IMR-90 (cell line): ENCODE results near the gene SIRT7. TPM values are rescaled to one million over a fixed set of nuclear protein-coding genes. Genes with fewer than 3 reads are reported as not detected.

ENCODE experiments used
- ATAC-seq: fragments of 200-7000 bp; cut with Tn5 transposase; 2 replicates; pipeline ENCODE4 v1.9.1; 2020; ENCODE audit warnings: low read depth, mild to moderate bottlenecking, moderate library complexity
- BruUV-seq: library from RNA; stranded (reverse); fragments of 400-500 nt; replicated peaks from 2 replicates; lab custom pipeline; 2021; lab: Mats Ljungman, UMichigan
- CTCF ChIA-PET: fragments of 300-600 bp; formaldehyde crosslinking; extraction: SDS; loops from one replicate; lab custom pipeline; 2021; ENCODE audit warnings: antibody characterized with exemption; lab: Yijun Ruan, JAX
- POLR2A ChIA-PET: fragments of 300-600 bp; sonication (Branson Sonifier 250); formaldehyde crosslinking; loops from one replicate; lab custom pipeline; 2022; ENCODE audit warnings: antibody characterized with exemption; ENCODE audit not compliant: unreplicated experiment; lab: Charles Lee
- DNase-seq: peaks from one replicate; pipeline ENCODE4 v3.0.0; 2013
- H2AFZ ChIP-seq: replicated peaks from 2 replicates; pipeline ENCODE3; 2013; ENCODE audit warnings: low read length, mild to moderate bottlenecking; ENCODE audit not compliant: poor library complexity
- H2AK5ac ChIP-seq: 2 replicates; pipeline ENCODE4 v1.6.1; 2013; ENCODE audit warnings: low read depth, low read length, inconsistent platforms
- H2AK9ac ChIP-seq: replicated peaks from 2 replicates; pipeline ENCODE3; 2013; ENCODE audit warnings: mild to moderate bottlenecking, low read depth, low read length, moderate library complexity; ENCODE audit not compliant: poor library complexity
- H2BK120ac ChIP-seq: 2 replicates; pipeline ENCODE4 v1.6.1; 2013; ENCODE audit warnings: low read depth, low read length, inconsistent platforms
- H2BK15ac ChIP-seq: 3 replicates; pipeline ENCODE4 v1.6.1; 2013; ENCODE audit warnings: low read depth, low read length, inconsistent platforms
- H2BK20ac ChIP-seq: 2 replicates; pipeline ENCODE4 v1.6.1; 2013; ENCODE audit warnings: low read depth, mild to moderate bottlenecking, inconsistent platforms, low read length, moderate library complexity
- H2BK5ac ChIP-seq: 2 replicates; pipeline ENCODE4 v1.6.1; 2013; ENCODE audit warnings: mild to moderate bottlenecking, low read depth, low read length, inconsistent platforms; ENCODE audit not compliant: poor library complexity, severe bottlenecking
- H3K14ac ChIP-seq: replicated peaks from 2 replicates; pipeline ENCODE4 v1.6.1; 2013; ENCODE audit warnings: low read depth, low read length, inconsistent platforms
- H3K18ac ChIP-seq: 2 replicates; pipeline ENCODE4 v1.6.1; 2013; ENCODE audit warnings: low read depth, low read length, control low read depth
- H3K23ac ChIP-seq: 2 replicates; pipeline ENCODE4 v1.6.1; 2013; ENCODE audit warnings: low read depth, low read length, inconsistent platforms
- H3K27ac ChIP-seq: 2 replicates; pipeline ENCODE4 v1.5.1; 2013; ENCODE audit warnings: mild to moderate bottlenecking, control low read depth, low read length; ENCODE audit not compliant: insufficient read depth
- H3K27me3 ChIP-seq: 2 replicates; pipeline ENCODE4 v1.6.1; 2013; ENCODE audit warnings: low read length; ENCODE audit not compliant: control insufficient read depth, insufficient read depth
- H3K36me3 ChIP-seq: 2 replicates; pipeline ENCODE4 v1.6.1; 2013; ENCODE audit warnings: low read length, mixed read lengths; ENCODE audit not compliant: control insufficient read depth, insufficient read depth
- H3K4ac ChIP-seq: 2 replicates; pipeline ENCODE4 v1.6.1; 2013; ENCODE audit warnings: low read depth, low read length, inconsistent platforms
- H3K4me1 ChIP-seq: 2 replicates; pipeline ENCODE4 v1.6.1; 2013; ENCODE audit warnings: low read length, mixed read lengths; ENCODE audit not compliant: control insufficient read depth, insufficient read depth
- H3K4me2 ChIP-seq: 2 replicates; pipeline ENCODE4 v1.6.1; 2013; ENCODE audit warnings: low read depth, mild to moderate bottlenecking, control low read depth, low read length, moderate library complexity
- H3K4me3 ChIP-seq: 2 replicates; pipeline ENCODE4 v1.5.1; 2013; ENCODE audit warnings: low read depth, mild to moderate bottlenecking, control low read depth, low read length, moderate library complexity; ENCODE audit not compliant: insufficient read depth
- H3K56ac ChIP-seq: 2 replicates; pipeline ENCODE4 v1.6.1; 2013; ENCODE audit warnings: low read length, inconsistent platforms; ENCODE audit not compliant: insufficient read depth; ENCODE audit errors: extremely low read depth
- H3K79me1 ChIP-seq, 2 experiments: 2 replicates each; pipeline ENCODE4 v1.6.1; 2013; ENCODE audit warnings: low read length in 2 of 2, inconsistent platforms in 1 of 2, low read depth in 1 of 2
- H3K9ac ChIP-seq: 2 replicates; pipeline ENCODE4 v1.6.1; 2013; ENCODE audit warnings: low read depth, low read length, control low read depth
- H3K9me1 ChIP-seq: 2 replicates; pipeline ENCODE4 v1.6.1; 2013; ENCODE audit warnings: low read length, inconsistent platforms; ENCODE audit not compliant: insufficient read depth
- H3K9me3 ChIP-seq: 2 replicates; pipeline ENCODE4 v1.6.1; 2013; ENCODE audit warnings: low read length; ENCODE audit not compliant: control insufficient read depth, insufficient read depth
- H4K20me1 ChIP-seq: 2 replicates; pipeline ENCODE4 v1.6.1; 2013; ENCODE audit warnings: low read length, inconsistent platforms; ENCODE audit not compliant: insufficient read depth
- H4K5ac ChIP-seq: 2 replicates; pipeline ENCODE4 v1.6.1; 2013; ENCODE audit warnings: mild to moderate bottlenecking, low read depth, low read length, control low read depth
- H4K8ac ChIP-seq, 2 experiments: 2 replicates each; pipeline ENCODE4 v1.6.1; 2013; ENCODE audit warnings: low read depth in 2 of 2, low read length in 2 of 2, control low read depth in 1 of 2, inconsistent platforms in 1 of 2
- H4K91ac ChIP-seq: 2 replicates; pipeline ENCODE4 v1.6.1; 2013; ENCODE audit warnings: low read depth, low read length, inconsistent platforms; ENCODE audit not compliant: insufficient read depth
- CTCF ChIP-seq: conservative IDR thresholded peaks from 2 replicates; pipeline ENCODE4 v1.5.1; 2012; ENCODE audit warnings: mild to moderate bottlenecking, low read depth, low read length, improper control_type of control experiment
- ELK1 ChIP-seq: fragments of 150-350 bp; IDR thresholded peaks from 2 replicates; pipeline ENCODE4 v1.6.1; 2016; ENCODE audit warnings: low read depth, mild to moderate bottlenecking, low read length, moderate library complexity, borderline replicate concordance
- FOS ChIP-seq: fragments of 150-350 bp; IDR thresholded peaks from 2 replicates; pipeline ENCODE4 v1.6.1; 2016; ENCODE audit warnings: low read depth, low read length
- MAFK ChIP-seq: IDR thresholded peaks from 2 replicates; pipeline ENCODE4 v1.6.1; 2012; ENCODE audit warnings: low read depth, low read length, improper control_type of control experiment
- MXI1 ChIP-seq: IDR thresholded peaks from 2 replicates; pipeline ENCODE4 v1.6.1; 2012; ENCODE audit warnings: low read depth, mild to moderate bottlenecking, low read length, moderate library complexity, borderline replicate concordance
- NFE2L2 ChIP-seq: fragments of 150-350 bp; IDR thresholded peaks from 2 replicates; pipeline ENCODE4 v1.6.1; 2016; ENCODE audit warnings: low read depth, mild to moderate bottlenecking, low read length
- POLR2A ChIP-seq: IDR thresholded peaks from 2 replicates; pipeline ENCODE4 v1.6.1; 2012; ENCODE audit warnings: mild to moderate bottlenecking, low read depth, low read length
- RCOR1 ChIP-seq: IDR thresholded peaks from 2 replicates; pipeline ENCODE4 v1.6.1; 2012; ENCODE audit warnings: mild to moderate bottlenecking, low read length, improper control_type of control experiment; ENCODE audit not compliant: insufficient replicate concordance
- RFX5 ChIP-seq: IDR thresholded peaks from 2 replicates; pipeline ENCODE4 v1.8.0; 2012; ENCODE audit warnings: low read depth, mild to moderate bottlenecking, low read length, moderate library complexity
- SMC3 ChIP-seq: fragments of 150-350 bp; IDR thresholded peaks from 2 replicates; pipeline ENCODE4 v1.6.1; 2016; ENCODE audit warnings: low read depth, mild to moderate bottlenecking, antibody characterized with exemption, low read length, moderate library complexity
- USF2 ChIP-seq: fragments of 150-350 bp; IDR thresholded peaks from 2 replicates; pipeline ENCODE4 v1.6.1; 2017; ENCODE audit warnings: mild to moderate bottlenecking, antibody characterized with exemption, low read length, low read depth
- WGBS, 2 experiments: methylation state at CpG; one replicate each; pipeline versions ENCODE4 v1.1.5 to v1.1.7; 2013; ENCODE audit warnings: missing lambda C conversion rate in 2 of 2; ENCODE audit not compliant: insufficient read length in 1 of 2; ENCODE audit errors: extremely low coverage in 2 of 2; 5-methylcytosine and 5-hydroxymethylcytosine counted together
- dilution Hi-C: fragments of 300-500 bp; cut with HindIII; formaldehyde crosslinking; loops from one replicate; pipeline ENCODE4 v1.14.3; 2018; ENCODE audit warnings: low sequenced_read_pairs; ENCODE audit not compliant: unreplicated experiment
- in situ Hi-C: fragments of 300-500 bp; cut with MboI; formaldehyde crosslinking; loops from 3 replicates; pipeline ENCODE4 v1.14.3; 2019; ENCODE audit warnings: low sequenced_read_pairs, inconsistent platforms, mixed read lengths
- intact Hi-C: fragments of 100-400 bp; cut with micrococcal nuclease; formaldehyde crosslinking; loops from 2 replicates; pipeline ENCODE4 v1.10.0; 2022
- polyA plus RNA-seq, 3 experiments: library from polyadenylated mRNA; depleted of rRNA; stranded (reverse); fragments of >200 nt; gene quantifications; 2 replicates each; pipeline ENCODE4 v1.2.3, GENCODE V29; 2012; ENCODE audit warnings: low replicate concordance in 1 of 3
- total RNA-seq: library from RNA; depleted of rRNA; stranded (reverse); fragments of >200 nt; gene quantifications from 2 replicates; pipeline ENCODE4 v1.2.3, GENCODE V29; 2012

The SIRT7 gene
- total and polyA plus RNA-seq, 2 of the 4 experiments (the other 2 are of a cell fraction) = 14.5 to 19.8 TPM

GRCh38 chr17:81918832-81919545, 1.0 kb upstream of the SIRT7 start:
- Histone ChIP-seq H3K9me3 (no peaks in the 10 kb centered on the region), H4K8ac (no peak overlapping the region), H4K5ac (no peak overlapping the region), H2BK5ac (no peak overlapping the region), H3K4me2 (no peak overlapping the region), H4K20me1 (peaks cover 81% of the 10 kb centered on the region), H3K56ac (no peak overlapping the region), H3K14ac (no peak overlapping the region), H3K9me1 (peaks cover 21% of the 10 kb centered on the region), H3K36me3 (peaks cover 54% of the 10 kb centered on the region), H3K27me3 (no peaks in the 10 kb centered on the region), H2AFZ (no peak overlapping the region), H2BK15ac (no peak overlapping the region), H2AK5ac (no peak overlapping the region), H2BK20ac (no peak overlapping the region), H3K4ac (no peak overlapping the region), H3K4me3 (no peak overlapping the region), H3K18ac (no peak overlapping the region), H3K4me1 (peaks cover 25% of the 10 kb centered on the region), H4K91ac (no peak overlapping the region), H3K23ac (no peak overlapping the region), H2BK120ac (no peak overlapping the region), H3K79me1 (peaks cover 18 to 87% of the 10 kb centered on the region in 2 experiments), H3K9ac (no peak overlapping the region), H2AK9ac (peak overlapping the region; percentile 33), H3K27ac (no peak overlapping the region)
- no TSS peak for BruUV-seq
- no peak for ATAC-seq
- dilution Hi-C loops (no loop called here), in situ Hi-C loops (no loop called here), intact Hi-C loops (no loop called here)
- ChIA-PET CTCF (no interaction called here), POLR2A (no interaction called here)
- TF ChIP-seq NFE2L2 (no peak), MAFK (no peak), FOS (no peak), ELK1 (no peak), RCOR1 (no peak), CTCF (no peak), RFX5 (no peak), POLR2A (no peak), USF2 (no peak), MXI1 (no peak), SMC3 (no peak)
- WGBS, 2 experiments = 82% methylated on average over 3 of the region's 15 CpGs; no CpG with 5 or more reads in 1 of the 2 experiments
- no peak for DNase-seq
